Measurements from ENCODE around the gene TENM4.

The TENM4 gene

DNA sequence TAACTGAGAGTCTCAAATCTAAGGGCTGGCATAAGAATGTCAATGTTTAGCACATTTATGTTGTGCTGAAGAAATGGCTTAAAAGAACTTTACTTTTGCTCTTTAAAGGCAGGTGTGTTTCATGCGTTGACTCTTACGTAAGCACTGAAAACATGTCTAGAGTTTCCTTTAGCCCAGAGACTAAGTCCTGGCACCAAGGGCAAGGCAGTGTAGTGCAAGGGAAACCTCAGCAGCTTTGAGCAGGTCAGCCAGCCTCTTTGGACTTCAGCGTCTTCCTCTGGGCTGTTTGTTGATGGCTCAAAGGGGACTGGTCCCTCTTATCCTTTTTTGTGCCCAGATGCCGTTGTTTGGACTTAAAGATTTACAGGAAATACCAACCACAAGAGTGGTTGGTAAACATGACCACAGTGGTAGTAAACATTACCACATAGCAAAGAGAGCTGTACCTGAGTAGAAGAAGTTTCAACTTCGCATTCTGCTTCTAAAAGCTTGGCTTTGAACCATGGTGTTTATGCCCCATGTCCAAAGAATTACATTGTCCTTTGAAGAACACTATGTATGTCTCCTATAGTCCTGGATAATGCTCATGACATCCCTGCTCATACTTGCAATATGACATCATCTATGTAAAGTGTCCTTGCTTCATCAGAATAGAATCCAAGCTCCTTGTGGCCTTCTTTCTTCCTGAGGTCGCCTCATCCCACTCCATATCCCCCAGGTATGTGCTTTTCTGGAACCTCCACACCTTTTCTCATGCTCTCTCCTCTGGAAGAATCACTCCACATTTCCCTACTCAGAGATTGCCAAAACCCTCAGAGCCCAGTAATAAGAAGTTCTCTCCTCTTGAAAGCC, 23.5 kb downstream of the TENM4 start:
- FAIRE-seq: no peak

DNA sequence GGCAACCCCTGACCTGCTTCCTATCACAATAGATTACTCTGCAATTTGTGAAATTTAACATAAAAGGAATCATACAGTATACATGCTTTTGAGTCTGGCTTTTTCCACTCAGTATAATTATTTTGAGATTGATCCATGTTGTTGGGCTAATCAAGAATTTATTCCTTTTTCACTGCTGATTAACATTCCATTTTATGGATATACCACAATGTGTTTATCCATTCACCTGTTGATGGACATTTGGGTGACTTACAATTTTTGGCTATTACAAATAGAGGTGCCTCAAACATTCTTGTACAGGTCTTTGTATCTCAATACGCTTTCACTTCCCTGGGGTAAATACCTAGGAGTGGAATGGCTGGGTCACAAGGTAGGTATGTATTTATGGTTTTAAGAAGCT, 24.9 kb downstream of the TENM4 start:
- FAIRE-seq: no peak

DNA sequence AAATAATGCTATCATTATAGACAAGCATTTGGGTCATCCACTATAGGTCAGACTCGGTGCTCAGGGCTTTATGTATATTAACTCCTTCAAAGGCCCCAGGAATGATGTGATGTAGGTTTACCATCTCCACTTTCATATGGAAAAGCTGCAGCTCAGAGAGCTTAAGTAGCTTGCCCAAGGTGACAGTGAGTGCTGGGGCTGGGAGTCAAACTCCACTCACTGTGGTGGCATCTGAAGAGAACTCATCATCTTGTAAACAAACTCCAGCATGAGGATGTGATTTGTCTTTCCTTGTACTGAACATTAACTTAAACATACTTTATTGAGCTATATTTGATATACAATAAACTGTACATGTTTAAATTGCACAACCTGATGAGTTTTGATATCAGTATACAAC, 25.4 kb downstream of the TENM4 start:
- FAIRE-seq: no peak

DNA sequence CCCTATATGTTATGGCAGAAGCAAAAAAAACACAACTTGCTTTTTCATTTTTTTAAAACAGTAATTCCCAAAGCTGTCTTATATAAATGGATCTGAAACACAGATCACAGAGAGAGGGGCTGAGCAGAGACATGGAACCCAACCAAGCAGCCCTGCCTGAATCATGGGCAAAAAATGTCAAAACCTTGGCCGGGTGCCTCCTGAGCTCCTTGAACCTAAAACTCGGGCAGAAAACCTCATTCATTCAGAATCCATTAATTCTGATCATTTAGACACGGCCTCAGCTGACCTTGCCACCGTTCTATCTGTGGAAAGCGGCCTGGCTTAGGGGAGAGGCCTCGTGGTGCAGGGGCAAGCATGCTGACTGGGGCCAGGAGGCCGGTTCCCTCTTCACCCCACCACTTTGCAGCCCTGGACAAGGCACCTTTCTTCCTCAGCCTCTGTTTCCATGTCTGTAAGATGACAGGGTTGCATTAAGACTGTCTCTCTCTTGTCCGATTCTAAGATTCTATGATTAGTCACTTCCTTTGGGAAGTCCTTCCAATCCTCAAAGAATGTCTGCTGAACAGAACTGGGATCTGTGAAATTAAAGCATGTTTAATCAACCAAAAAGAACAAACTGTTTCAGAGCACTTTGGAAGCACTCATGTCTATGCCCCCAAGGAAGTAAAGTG, 26.0 kb downstream of the TENM4 start:
- FAIRE-seq: no peak

- no peak for FAIRE-seq
Observed at GRCh38 chr11:79414041-79414440, 26.8 kb downstream of the TENM4 start.

DNA sequence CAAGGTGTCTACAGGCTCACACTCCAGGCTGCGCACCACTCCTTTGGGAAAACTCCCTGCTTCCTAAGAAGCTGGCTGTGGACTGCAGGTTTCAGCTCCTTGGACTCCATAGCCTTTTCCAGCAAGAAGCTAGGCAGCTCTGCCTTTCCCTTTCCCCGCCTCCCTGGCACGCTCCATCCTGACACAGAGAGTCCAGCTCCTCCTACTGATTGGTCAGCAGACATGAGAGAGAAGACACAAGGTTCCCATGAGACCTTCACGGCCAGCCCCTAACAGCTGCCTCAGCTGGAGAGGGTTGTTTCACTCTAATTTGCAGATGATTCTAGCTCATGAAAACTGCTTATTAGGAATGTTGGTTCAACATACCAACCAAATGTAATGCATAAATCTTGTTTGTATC, 27.6 kb downstream of the TENM4 start:
- FAIRE-seq: no peak

GRCh38 chr11:79412761-79413160, 28.1 kb downstream of the TENM4 start:
- no peak for FAIRE-seq

- FAIRE-seq: no peak
Observed at GRCh38 chr11:79409330-79409729, 31.5 kb downstream of the TENM4 start.

DNA sequence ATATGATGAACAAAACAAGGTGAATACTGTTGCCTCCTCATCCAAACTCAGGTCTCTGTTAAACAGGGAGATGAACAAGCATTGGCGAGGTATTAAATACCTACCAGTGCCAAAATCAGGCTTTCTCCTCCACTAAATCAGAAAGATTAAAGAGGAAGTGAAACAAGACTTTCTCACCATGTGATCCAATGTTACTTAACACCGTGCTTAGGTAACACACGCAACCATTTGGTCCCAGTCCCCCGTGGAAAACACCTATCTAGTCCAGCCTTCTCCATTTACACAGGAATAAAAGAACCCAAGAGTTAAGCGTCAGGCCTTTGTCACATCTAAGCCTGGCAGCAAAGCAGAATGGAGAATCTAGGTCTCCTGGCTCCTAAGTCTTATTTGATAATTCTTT, 34.5 kb downstream of the TENM4 start:
- FAIRE-seq: no peak

- no peak for FAIRE-seq
Observed at GRCh38 chr11:79404806-79405205, 36.0 kb downstream of the TENM4 start.

- FAIRE-seq: no peak
Observed at GRCh38 chr11:79404325-79404724, 36.5 kb downstream of the TENM4 start.

GRCh38 chr11:79403839-79404238, 37.0 kb downstream of the TENM4 start:
- FAIRE-seq: no peak

GRCh38 chr11:79402912-79403311, 37.9 kb downstream of the TENM4 start:
- FAIRE-seq: no peak

GRCh38 chr11:79400717-79401330, 40.0 kb downstream of the TENM4 start:
- no peak for FAIRE-seq

- FAIRE-seq: no peak
Observed at GRCh38 chr11:79400206-79400605, 40.6 kb downstream of the TENM4 start.

DNA sequence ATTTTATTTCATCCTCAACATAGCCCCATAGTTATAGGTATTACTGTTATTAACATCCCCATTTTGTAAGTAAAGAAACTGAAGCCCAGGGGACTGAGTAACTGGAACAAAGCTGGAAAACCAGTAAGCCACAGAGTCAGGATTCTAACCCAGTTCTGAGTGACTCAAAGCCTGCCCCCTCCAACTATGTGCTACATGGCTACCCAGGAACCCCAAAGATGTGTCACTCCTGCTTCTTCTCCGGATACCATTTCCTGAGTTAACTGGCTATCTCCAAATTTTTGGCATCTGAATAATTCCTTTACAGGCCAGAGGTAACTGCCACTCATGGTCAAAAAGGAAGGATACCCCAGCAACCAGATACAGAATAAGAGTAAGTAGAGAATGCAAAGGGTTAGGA, 43.6 kb downstream of the TENM4 start:
- FAIRE-seq: no peak

DNA sequence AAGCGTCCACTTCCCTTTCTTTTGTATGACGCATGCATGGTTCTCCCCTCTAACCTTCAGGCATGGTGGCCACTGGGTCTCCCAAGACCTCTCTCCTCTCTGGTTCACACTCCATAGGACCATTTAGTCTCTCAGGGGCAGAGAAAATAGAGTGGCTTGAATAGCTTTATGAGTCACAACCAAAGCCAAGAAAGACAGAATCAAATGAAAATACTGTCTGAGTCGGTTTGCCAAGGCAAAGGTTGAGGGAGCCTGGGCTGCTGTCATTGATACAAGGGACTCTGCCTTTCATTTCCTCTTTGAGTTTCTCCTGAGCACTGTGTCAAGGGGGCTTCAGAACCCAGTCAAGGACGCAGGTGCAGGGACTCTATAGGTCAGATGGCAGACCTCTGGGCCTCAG, 44.2 kb downstream of the TENM4 start:
- no peak for FAIRE-seq

DNA sequence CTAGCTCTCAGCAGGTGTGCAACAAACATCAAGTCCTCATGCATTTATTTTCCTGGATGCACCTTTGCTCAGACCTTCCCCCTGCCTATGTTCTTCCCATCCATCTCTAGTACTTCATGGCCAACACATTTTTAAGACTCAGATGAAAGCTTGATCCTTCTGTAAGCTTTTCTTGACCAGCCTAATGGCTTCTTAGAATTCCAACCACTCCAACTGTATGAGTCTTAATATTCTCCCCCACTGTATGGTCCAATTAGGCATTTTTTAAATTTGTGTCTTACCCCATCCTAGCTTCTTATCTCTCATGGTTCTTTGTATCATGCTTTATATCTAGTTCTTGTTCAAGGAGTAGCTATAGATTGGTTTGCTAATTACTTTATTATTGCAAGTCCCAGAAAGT, 44.8 kb downstream of the TENM4 start:
- FAIRE-seq: no peak

DNA sequence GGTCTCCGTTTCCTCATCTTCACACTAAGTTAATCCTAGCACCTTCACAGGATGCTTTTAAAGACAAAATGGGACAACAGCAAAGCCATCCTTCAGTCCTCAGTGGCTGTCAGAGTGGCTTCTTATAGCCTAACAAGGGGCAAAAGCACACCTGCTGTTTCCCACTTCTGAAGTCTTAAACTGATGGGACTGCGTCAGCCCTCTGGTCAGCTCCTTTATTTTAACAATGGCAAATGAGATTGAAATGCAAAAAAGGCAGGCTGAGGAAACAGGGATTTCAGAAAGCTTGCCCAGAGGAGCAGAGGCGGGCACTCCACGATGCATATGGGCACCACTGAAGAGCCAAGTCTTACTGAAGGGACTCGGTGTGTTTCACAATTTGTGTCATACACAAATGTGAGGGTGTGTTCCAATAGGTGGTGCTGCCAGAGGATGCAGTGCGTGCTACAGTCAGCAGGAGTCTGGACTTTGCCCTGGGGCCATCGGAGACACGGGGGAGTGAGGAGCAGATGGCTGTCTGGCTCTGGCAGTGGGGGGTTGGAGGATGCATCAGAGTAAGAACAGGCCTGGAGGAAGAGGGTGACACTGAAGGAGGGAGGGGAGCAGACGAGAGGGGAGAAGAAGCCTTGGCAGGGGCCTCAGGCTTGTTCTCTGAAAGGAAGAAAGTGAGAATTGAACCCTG, 47.3 kb downstream of the TENM4 start:
- FAIRE-seq: no peak

- no peak for FAIRE-seq
Observed at GRCh38 chr11:79392161-79392560, 48.7 kb downstream of the TENM4 start.

GRCh38 chr11:79390923-79391322, 49.9 kb downstream of the TENM4 start:
- FAIRE-seq: no peak

DNA sequence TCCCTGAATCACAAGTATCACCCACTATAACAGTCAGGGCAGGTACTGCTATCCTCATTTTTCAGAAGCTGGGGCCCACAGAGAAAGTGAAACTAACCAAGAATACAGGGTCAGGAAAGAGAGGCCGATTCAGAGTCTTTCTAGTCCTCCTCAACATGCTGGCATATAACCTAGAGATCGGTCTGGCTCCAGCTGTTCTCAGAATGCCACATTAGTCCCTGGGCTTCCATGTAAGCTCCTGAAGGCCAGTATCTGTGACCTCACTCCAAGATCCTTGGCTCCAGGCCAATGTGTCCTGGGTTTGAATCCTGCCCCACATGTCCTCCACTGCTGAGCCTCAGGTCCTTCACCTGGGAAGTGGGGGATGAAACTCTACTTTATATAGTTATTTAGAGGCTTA, 50.4 kb downstream of the TENM4 start:
- FAIRE-seq: no peak

- no peak for FAIRE-seq
Observed at GRCh38 chr11:79388201-79388600, 52.6 kb downstream of the TENM4 start.

DNA sequence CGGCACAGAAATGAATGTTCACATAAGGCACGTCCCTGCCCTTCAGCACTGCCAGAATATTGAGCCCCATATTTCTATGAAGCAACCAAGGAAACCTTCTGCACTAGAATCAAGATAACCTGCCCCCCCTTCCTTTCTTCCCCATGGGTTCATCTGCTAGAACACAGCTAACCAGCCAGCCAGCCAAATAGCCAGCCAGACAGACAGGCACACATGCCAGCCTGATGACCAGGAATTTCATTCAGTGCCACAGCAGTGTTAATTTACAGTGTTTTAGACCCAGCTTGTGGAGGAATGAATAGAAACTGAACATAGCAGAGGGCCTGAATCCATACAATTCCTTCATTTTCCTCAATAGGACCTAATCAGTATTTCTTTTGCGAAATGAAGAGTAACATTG, 57.0 kb downstream of the TENM4 start:
- FAIRE-seq: no peak
